ENCODE data around the gene FAM174C.
"Not testable (repeated sequence)": the region's sequence is repeated elsewhere in the genome, so short reads cannot be mapped to it uniquely, and the experiment has no call there.

Gene FAM174C

GRCh38 chr19:1307320-1307719 lies 32.0 kb downstream of the FAM174C start:
- DNase-seq = peak in 1 of 2 experiments; percentile 58

GRCh38 chr19:1307755-1308303 lies 32.5 kb downstream of the FAM174C start:
- DNase-seq = no peak

- no peak for DNase-seq
Observed at GRCh38 chr19:1308718-1309117, 33.4 kb downstream of the FAM174C start.

DNA sequence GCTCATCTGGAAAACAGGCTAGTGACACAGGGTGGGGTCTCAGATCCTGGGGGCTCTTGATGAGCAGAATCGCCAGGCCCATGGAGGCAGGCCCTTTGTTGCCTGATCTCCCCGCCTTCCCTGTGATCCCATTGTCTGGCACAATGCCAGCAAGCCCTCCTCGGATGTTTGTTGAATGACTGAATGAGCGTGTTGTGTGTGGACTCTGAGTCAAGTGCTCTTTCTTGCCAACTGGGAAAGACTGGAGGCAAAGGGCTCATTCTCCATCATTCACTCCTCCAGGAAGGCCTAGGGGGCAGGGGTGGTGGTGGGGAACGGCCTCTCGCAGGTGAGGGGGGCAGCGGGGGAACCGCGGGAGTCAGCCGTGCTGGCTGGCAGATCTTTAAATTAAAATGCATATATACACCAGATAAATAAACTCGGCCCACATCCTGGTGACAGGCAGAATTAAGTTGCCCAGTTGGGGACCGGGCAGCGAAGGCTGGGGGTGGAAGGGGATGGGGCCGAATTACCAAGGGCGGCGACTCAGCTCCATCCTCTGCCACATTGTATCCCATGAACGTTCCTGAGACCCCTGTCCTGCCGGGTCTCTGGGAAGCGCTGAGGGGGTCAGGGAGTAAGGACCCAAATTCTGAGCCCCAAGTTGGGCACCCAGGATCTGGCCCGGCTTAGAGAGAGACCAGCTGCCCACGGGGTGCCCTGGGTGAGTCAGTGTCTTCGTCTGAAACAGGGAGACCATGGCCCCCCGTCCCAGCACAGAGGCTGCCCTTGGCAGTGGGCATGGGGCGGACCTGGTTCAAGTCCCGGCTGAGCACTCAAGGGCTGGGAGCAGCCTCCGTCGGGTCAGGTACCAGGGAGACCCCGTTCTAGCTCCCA lies 34.9 kb downstream of the FAM174C start:
- DNase-seq = no peak

DNA sequence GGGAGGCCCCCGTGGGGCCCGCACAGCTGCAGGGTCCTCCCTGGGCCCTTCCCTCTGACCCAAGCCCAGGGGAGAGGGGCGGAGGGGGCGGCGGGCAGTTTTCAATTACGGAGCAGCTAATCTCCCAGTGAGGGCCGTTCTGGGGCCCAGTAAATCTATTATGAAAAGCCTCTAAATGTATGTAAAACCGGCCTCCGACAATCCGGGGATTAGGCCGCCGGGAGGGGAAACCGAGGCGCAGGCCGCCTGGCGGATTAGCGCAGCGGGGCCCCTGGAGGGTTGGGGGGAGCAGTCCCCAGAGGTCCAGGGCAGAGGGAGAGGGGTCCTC lies 35.5 kb downstream of the FAM174C start:
- DNase-seq = no peak

DNA sequence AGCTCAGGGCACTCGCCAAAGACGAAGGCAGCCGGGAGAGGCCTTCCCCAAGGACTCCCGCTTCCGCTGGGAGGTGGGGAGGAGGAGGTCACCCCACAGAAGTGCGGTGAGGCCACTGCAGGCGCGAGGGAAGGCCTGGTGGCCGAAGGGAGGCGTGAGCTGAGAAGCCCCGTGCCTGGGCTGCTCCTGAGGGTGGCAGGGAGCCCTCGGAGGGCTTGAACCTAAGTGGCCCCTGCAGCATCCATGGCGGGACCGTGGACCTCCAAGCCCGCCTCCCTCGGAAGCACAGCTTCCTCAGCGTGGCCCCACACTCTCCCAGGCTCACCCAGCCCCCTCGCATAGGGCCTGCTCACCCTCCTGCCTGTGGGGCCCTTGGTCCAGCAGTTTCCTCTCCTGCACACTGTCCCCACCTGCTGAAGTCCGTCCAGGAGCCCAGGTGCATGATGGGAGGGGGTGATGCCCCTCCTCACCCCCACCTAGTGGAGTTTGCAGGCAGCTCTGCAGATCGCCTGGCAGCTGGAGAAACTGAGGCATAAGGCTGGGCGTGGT lies 36.3 kb downstream of the FAM174C start:
- DNase-seq = no peak

DNA sequence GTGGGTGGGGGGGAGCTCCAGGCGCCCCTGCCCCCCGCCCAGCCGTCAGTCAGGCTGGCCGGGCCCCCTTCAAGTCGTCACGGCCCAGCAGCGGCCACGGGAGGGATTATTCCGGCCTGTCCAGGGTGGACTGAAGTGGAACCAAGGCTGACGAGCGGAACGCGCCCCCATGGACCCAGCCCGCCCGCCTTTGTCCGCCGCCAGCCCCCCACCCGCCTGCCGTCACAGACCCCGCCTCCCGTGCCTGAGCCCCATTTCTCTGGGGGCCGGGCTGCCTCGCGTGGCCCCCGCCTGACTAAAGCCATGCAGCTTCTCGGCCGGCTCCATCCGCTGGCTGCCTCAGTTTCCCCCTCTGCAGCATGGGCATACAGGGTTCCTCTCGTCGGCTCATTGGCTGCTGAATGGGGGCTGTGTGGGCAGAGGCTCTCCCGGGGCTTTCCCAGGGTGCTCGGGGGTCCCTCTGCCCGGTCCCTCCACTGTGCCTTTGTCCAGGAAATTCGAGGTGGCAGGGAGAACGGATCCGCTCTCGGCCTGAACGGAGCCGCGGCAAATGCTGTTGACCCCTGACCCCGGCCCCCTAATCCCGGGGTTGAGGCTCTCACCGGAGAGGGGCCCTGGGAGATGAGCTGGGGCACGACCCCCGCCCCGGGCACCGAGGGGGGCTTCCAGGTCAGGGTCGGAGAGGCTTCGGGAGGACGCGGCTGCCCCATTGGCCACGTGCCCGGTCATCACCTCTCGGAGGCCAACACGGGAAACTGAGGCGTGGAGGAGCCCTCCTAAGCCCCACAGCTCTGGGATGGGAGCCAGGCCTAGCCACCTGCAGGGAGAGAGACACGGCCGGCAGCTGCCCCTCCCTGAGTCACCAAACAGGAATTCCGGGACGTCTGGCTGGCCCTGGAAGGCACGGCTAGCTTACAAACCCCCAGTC lies 37.7 kb downstream of the FAM174C start:
- no peak for DNase-seq

DNA sequence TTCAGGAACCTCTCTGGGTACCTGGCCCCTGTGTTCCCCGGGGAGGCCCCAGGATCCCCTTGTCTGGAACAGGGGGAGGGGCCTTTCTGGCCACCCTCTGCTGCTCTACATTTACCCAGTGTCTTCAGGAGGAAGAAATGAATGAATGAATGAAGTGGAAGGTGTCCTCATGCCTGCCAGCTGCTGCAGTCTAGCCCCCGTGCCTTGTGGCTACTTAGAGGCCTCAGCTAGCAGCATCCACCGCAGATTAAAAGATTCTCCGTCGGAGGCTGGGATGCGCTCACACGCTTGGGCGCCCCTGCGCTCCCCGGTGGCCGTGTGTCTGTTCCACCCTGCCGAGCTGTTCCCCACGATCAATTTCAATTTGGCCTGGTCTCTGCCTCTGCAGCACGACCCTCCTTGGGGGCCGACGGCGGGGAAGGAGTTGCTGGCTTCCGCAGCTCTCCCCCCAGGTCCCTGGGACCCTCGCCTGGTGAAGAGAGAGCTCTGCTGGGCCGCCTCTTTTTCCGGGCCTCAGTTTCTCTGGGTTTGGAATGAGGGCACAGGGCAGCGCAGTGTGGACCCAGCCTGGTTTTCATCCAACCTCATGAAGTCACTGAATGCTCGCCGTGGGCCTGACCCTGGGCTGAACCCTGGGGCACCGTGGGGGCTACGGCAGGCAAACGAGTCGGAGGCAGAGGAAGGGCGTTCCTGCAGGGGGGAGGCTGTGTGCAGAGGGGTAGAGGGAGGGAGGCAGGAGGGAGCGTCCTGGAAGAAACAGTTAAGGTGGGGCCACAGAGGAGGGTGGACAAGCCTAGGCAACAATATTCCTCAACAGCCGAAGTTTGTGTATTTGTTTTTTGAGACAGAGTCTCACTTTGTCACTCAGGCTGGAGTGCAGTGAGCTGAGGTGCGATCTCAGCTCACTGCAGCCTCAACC lies 38.6 kb downstream of the FAM174C start:
- peak in 1 of 2 experiments; percentile 28 for DNase-seq

DNA sequence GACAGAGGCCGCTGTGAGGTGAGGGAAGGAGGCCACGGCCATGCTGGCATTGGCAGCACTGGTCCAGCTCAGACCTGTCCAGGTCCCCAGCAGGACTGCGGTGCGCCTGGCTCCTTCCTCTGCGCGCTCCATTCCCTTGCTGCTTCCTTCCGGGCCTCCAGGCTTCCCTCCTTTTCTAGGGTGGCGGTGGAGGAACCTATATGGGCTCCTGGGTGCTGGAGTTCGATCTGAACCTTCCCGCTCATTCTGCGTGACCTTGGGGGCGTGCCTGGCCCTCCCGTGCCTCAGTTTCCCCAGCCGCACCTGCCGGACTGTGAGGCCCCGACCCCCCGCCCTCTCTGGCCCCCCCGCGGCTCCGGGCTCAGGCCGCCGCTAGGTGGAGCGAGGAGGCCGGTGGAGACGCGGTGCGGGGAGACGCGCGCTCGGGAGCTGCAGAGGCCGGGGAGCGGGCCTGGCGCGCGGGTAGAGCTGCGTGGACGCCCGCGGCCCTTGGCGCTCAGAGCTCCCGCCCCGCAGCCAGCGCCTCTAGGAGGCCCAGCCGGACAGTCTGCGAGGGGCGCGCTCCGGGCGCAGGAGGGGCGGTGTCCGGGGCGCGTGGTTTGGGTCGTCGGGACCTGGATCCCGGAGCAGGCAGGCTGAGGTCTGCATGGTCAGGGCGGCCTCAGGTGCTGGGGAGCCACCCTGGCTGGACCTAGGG lies 40.3 kb downstream of the FAM174C start:
- peak in 1 of 2 experiments; percentile 50 for DNase-seq

- no peak for DNase-seq
Observed at GRCh38 chr19:1316466-1316865, 41.1 kb downstream of the FAM174C start.

GRCh38 chr19:1317274-1318003 lies 42.1 kb downstream of the FAM174C start:
- DNase-seq = no peak

- DNase-seq = no peak
Observed at GRCh38 chr19:1318678-1319471, 43.5 kb downstream of the FAM174C start.

DNA sequence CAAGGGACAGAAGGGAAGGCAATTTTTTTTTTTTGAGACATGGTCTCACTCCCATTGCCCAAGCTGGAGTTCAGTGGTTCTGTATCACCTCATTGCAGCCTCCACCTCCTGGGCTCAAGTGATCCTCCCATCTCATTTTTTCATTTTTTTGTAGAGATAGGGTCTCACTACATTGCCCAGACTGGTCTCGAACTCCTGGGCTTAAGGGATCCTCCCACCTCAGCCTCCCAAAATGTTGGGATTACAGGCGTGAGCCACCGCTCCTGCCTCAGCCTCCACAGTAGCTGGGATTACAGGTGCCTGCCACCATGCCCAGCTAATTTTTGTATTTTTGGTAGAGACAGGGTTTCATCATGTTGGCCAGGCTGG lies 44.9 kb downstream of the FAM174C start:
- not testable (repeated sequence) for DNase-seq

DNA sequence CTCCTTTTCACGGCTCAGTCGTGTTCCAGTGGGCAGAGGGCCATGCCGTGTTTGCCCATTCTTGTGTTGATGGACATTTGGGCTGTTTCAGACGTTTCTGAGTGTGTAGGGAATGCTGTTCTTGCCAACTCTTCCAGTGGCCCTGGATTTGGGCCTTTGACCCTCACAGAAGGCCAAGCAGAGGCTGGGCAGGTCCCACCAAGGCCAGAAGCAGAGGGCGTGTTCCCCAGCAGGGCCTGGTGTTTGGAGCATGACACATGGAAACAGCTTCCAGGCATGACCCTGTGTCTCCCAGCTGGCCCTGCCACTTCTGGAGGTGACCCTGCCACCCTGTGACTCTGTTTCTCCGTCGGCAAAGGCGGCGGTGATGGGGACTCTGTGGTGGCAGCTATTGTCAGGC lies 46.2 kb downstream of the FAM174C start:
- no peak for DNase-seq

DNA sequence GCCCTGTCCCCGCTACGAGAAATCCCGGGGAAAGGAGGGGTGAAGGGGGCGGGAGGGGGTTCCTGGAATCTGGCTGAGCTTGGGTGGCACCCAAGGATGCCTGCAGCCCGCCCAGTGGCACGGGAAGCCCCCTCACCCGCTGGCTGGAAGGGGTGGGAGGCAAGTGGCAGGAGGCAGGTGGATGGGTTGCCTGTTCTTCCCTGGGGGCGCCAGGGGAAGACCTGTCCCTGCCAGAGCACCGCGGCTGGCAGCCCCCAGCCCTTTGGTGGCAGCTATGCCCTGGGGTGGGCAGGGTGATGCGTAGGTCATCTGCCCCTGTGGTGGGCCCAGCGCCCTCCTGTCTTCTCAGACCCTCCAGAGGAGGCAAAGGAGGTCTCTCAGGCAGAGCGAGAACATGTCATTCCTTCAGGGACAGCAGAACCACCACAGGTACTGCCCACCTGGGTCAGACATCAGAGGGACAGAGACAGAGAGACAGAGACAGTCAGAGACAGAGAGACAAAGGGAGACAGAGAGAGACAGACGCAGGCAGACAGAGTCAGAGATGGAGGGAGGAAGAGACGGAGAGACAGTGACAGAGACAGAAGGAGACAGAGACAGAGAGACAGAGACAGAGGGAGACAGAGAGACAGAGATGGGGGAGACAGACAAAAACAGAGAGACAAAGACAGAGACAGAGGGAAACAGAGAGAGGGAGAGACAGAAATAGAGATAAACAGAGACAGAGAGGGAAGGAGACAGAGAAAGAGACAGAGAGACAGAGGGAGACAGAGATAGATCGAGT lies 47.1 kb downstream of the FAM174C start:
- DNase-seq = no peak

DNA sequence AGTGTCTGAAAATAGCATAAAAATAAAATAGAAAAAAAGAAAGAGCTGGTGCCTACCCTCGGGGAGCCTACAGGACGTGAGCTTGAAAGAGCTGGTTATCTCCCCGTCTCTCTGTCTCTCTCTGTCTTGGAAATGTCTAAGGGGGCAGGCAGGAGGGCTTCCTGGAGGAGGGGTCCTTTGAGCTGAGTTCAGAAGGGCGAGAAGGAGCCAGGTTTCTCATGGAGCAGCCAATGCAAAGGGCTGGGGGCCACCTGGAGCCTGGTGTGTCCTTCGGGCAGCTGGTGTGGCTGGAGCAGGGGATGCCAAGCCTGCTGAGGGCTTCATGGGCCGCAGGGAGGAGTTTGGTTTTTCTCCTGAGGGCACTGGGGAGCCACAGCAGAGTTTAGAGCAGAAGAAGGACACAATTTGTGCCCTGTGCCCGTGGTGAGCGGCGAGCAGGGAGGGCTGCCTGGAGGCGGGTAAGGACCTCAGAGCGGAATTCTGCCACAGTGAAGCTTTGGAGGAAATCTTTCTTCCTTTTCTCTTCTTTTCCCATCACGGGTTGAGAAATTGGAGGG lies 49.0 kb downstream of the FAM174C start:
- DNase-seq = no peak

DNA sequence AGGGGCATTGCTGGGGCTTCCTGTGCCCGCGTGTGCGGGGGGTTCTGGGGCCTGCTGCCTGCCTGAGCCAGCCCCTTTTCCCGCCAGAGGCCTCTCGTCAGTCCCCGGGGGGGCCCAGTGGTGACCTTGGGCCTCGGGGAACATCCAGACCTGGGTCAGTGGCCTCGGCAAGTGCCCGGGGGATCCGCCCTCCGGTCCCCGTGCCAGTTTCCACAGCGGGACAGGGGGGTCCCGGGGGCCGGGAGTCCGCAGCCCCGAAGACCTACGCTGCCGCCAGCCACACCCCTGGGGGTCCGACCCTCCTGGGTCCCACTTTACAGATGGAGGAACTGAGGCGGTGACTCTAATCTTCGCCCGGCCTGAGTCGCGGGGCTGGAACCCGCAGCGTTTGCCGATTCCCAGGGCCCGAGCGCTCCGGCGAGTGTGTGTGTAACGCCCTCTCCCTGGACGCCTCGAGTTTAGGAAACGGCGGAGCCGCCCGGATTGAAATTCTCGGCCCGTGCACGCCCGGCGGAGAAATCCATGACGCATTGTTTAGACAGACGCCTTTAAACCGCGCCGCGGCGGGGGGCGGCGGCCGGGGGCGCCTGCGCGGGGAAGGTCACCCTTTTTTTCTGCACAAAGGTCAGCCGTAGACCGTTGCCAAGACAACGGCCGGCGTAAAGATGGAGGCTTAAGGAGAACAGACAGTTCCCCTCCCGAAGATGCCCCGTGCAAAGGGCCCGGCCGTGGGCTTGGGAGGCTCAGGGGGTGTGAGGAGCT lies 49.7 kb downstream of the FAM174C start:
- peak in 1 of 2 experiments; percentile 45 for DNase-seq
